Panc1 (cell line): ENCODE measurements around the gene PTPRE. TPM values are rescaled to one million over a fixed set of nuclear protein-coding genes. Genes with fewer than 3 reads are reported as not detected.

Experiments
- ATAC-seq: fragments of 200-7000 bp; cut with Tn5 transposase; 2 replicates; pipeline ENCODE4 v1.9.1; 2020; ENCODE audit warnings: mild to moderate bottlenecking, moderate library complexity
- BruUV-seq: library from RNA; stranded (reverse); fragments of 400-500 nt; replicated peaks from 2 replicates; lab custom pipeline; 2021; lab: Mats Ljungman, UMichigan
- CTCF ChIA-PET: fragments of 300-600 bp; sonication (Branson Sonifier 250); formaldehyde crosslinking; loops from one replicate; lab custom pipeline; 2022; ENCODE audit warnings: antibody characterized with exemption; lab: Charles Lee
- POLR2A ChIA-PET: fragments of 300-600 bp; sonication (Branson Sonifier 250); formaldehyde crosslinking; loops from one replicate; lab custom pipeline; 2022; ENCODE audit warnings: antibody characterized with exemption; lab: Charles Lee
- DNase-seq: peaks from one replicate; pipeline ENCODE4 v3.0.0-alpha.2; 2010; ENCODE audit warnings: low read depth, low spot score
- H3K27ac ChIP-seq: 2 replicates; pipeline ENCODE4 v1.5.1; 2011; ENCODE audit warnings: mild to moderate bottlenecking, low read length, inconsistent platforms
- H3K27me3 ChIP-seq: fragments of 200-500 bp; sonication (Bioruptor generic); 2 replicates; pipeline ENCODE4 v1.6.0; 2014; ENCODE audit warnings: low read length, inconsistent platforms; ENCODE audit not compliant: control insufficient read depth, insufficient read depth
- H3K36me3 ChIP-seq: fragments of 200-500 bp; sonication (Bioruptor generic); 2 replicates; pipeline ENCODE4 v1.5.1; 2014; ENCODE audit warnings: inconsistent platforms, mild to moderate bottlenecking, low read length, moderate library complexity; ENCODE audit not compliant: control insufficient read depth, insufficient read depth
- H3K4me1 ChIP-seq: 2 replicates; pipeline ENCODE4 v1.5.1; 2011; ENCODE audit warnings: inconsistent platforms, mild to moderate bottlenecking, low read length, moderate library complexity; ENCODE audit not compliant: control insufficient read depth, insufficient read depth
- H3K4me3 ChIP-seq, 2 experiments: 2 replicates each; pipeline ENCODE4 v1.5.1; 2011 to 2012; ENCODE audit warnings: low read depth in 2 of 2, low read length in 2 of 2, mild to moderate bottlenecking in 2 of 2, inconsistent platforms in 1 of 2, moderate library complexity in 1 of 2
- H3K9me3 ChIP-seq: fragments of 200-500 bp; sonication (Bioruptor generic); 2 replicates; pipeline ENCODE4 v1.5.1; 2014; ENCODE audit warnings: low read depth, mild to moderate bottlenecking, inconsistent platforms, low read length, moderate library complexity; ENCODE audit not compliant: control insufficient read depth, insufficient read depth
- POLR2AphosphoS5 ChIP-seq: IDR thresholded peaks from 2 replicates; pipeline ENCODE4 v1.6.1; 2012; ENCODE audit warnings: mild to moderate bottlenecking, low read depth, low read length, moderate library complexity
- SIN3A ChIP-seq: IDR thresholded peaks from 2 replicates; pipeline ENCODE4 v1.6.1; 2012; ENCODE audit warnings: low read depth, mild to moderate bottlenecking, low read length, moderate library complexity, borderline replicate concordance; ENCODE audit not compliant: insufficient read depth
- TCF7L2 ChIP-seq: IDR thresholded peaks from 2 replicates; pipeline ENCODE4 v1.6.1; 2011; ENCODE audit warnings: mild to moderate bottlenecking, low read depth, low read length, inconsistent platforms
- in situ Hi-C: cut with HindIII; loops from 2 replicates; pipeline ENCODE4 v1.10.0; 2016; ENCODE audit warnings: low sequenced_read_pairs, low pct_unique_long_range_greater_than_20kb
- intact Hi-C: fragments of 100-400 bp; cut with micrococcal nuclease; formaldehyde crosslinking; loops from one replicate; pipeline ENCODE4 v1.10.0; 2022; ENCODE audit not compliant: unreplicated experiment
- total RNA-seq: library from RNA; stranded (reverse); gene quantifications from one replicate; pipeline ENCODE4 v1.2.1, GENCODE V29; 2021; ENCODE audit not compliant: unreplicated experiment
- TF ChIP-seq, protein P1 (sequence below), 2 experiments: IDR thresholded peaks; 2 replicates each; pipeline ENCODE4 v1.6.1; 2011 to 2012; ENCODE audit warnings: low read depth in 2 of 2, control low read depth in 1 of 2, low read length in 1 of 2, mild to moderate bottlenecking in 1 of 2, moderate library complexity in 1 of 2; ENCODE audit not compliant: insufficient read depth in 1 of 2
- TF ChIP-seq, protein P2 (sequence below): fragments of 450-650 bp; IDR thresholded peaks from 2 replicates; pipeline ENCODE4 v1.5.1; 2017; ENCODE audit warnings: mild to moderate bottlenecking

Gene PTPRE
- total RNA-seq, 1 experiment from 2014 or later: 0.44 TPM

DNA sequence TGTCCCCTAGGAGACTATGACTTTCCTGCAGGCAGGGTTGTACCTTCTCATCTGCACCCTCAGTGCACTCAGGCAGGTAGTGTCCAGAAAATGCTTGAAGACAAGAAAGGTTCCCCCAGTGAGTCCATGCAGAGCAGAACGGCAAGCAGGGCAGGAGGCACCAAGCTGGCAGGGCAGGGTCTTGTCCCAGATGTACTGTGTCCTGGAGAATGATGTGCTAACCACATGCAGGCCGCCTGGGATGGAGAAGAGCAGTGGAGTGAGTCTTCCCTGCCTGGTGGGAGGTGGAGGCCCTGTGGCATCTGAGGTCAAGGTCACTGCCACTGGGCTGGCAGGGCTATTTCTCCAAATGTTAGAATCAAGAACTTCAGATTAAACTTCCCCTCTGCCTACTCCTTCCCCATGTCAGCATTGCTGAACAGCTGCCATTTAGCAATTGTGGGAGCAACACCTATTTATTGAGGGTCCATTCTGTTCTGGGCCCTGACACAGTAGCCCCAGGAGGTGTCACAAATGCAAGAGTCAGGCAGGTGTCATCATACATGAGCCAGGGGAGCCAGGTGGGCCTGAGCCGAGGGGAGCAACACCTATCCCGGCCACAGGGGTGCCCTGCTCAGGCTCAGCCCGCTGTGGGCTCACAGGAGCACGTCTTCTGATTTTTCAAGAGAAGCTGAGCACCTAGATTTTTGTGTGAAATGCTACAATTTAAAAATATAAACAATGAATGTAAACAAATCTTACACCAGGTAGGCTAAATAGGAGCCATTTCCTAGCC, 34.1 kb downstream of the PTPRE start:
- ATAC-seq (no peak), DNase-seq (no peak)
- Histone ChIP-seq H3K27ac (no peak overlapping the region), H3K36me3 (no peaks in the 10 kb centered on the region), H3K4me3 (no peak overlapping the region), H3K27me3 (peaks cover 12% of the 10 kb centered on the region), H3K4me1 (no peaks in the 10 kb centered on the region), H3K9me3 (no peaks in the 10 kb centered on the region)
- in situ Hi-C loops (no loop called here), intact Hi-C loops (no loop called here)
- TF ChIP-seq TCF7L2 (no peak), SIN3A (no peak), POLR2AphosphoS5 (no peak)
- TF ChIP-seq, protein P1, sequence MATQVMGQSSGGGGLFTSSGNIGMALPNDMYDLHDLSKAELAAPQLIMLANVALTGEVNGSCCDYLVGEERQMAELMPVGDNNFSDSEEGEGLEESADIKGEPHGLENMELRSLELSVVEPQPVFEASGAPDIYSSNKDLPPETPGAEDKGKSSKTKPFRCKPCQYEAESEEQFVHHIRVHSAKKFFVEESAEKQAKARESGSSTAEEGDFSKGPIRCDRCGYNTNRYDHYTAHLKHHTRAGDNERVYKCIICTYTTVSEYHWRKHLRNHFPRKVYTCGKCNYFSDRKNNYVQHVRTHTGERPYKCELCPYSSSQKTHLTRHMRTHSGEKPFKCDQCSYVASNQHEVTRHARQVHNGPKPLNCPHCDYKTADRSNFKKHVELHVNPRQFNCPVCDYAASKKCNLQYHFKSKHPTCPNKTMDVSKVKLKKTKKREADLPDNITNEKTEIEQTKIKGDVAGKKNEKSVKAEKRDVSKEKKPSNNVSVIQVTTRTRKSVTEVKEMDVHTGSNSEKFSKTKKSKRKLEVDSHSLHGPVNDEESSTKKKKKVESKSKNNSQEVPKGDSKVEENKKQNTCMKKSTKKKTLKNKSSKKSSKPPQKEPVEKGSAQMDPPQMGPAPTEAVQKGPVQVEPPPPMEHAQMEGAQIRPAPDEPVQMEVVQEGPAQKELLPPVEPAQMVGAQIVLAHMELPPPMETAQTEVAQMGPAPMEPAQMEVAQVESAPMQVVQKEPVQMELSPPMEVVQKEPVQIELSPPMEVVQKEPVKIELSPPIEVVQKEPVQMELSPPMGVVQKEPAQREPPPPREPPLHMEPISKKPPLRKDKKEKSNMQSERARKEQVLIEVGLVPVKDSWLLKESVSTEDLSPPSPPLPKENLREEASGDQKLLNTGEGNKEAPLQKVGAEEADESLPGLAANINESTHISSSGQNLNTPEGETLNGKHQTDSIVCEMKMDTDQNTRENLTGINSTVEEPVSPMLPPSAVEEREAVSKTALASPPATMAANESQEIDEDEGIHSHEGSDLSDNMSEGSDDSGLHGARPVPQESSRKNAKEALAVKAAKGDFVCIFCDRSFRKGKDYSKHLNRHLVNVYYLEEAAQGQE (IDR thresholded peaks at IDR 0.05; ENCODE audit: insufficient read depth in 1 of 2, low read depth in 2 of 2, low read length in 1 of 2): no peak
- TF ChIP-seq, protein P2, sequence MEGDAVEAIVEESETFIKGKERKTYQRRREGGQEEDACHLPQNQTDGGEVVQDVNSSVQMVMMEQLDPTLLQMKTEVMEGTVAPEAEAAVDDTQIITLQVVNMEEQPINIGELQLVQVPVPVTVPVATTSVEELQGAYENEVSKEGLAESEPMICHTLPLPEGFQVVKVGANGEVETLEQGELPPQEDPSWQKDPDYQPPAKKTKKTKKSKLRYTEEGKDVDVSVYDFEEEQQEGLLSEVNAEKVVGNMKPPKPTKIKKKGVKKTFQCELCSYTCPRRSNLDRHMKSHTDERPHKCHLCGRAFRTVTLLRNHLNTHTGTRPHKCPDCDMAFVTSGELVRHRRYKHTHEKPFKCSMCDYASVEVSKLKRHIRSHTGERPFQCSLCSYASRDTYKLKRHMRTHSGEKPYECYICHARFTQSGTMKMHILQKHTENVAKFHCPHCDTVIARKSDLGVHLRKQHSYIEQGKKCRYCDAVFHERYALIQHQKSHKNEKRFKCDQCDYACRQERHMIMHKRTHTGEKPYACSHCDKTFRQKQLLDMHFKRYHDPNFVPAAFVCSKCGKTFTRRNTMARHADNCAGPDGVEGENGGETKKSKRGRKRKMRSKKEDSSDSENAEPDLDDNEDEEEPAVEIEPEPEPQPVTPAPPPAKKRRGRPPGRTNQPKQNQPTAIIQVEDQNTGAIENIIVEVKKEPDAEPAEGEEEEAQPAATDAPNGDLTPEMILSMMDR: no peak
- ChIA-PET CTCF (no interaction called here), POLR2A (no interaction called here)
- BruUV-seq: no TSS peak

DNA sequence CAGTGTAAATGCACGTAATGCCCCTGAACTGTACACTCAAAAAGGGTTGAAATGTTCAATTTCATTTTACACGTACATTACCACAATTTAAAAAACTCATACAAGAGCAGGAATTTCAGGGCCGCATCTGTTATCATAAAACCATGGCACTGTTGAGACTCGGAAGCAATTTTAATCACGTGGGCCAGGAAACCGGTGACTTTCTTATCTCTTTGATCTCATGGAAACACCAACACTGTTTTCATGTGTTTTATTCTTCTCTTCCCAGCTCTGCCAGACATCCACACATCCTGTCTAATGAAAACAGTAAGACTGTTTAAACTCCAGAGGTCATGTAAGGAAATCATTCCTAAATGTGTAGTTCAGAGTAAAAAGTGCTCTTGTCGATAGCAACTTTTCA, 35.9 kb downstream of the PTPRE start:
- Histone ChIP-seq H3K27me3 (peaks cover 12% of the 10 kb centered on the region), H3K36me3 (no peaks in the 10 kb centered on the region), H3K27ac (no peak overlapping the region), H3K4me1 (no peaks in the 10 kb centered on the region), H3K9me3 (no peaks in the 10 kb centered on the region), H3K4me3 (no peak overlapping the region)
- DNase-seq: no peak
- BruUV-seq: no TSS peak
- ChIA-PET POLR2A (no interaction called here), CTCF (no interaction called here)
- TF ChIP-seq, protein P1 (IDR thresholded peaks at IDR 0.05; ENCODE audit: insufficient read depth in 1 of 2, low read depth in 2 of 2, low read length in 1 of 2): no peak
- TF ChIP-seq SIN3A: no peak
- TF ChIP-seq POLR2AphosphoS5: no peak
- no peak for TF ChIP-seq TCF7L2
- TF ChIP-seq, protein P2: no peak
- ATAC-seq: no peak
- in situ Hi-C loops (no loop called here), intact Hi-C loops (no loop called here)
